K562 (cell line): ENCODE results near the gene PKDREJ. TPM values are rescaled to one million over a fixed set of nuclear protein-coding genes. Genes with fewer than 3 reads are reported as not detected.

Experiments
- ATAC-seq: fragments of 200-7000 bp; cut with Tn5 transposase; 3 replicates; pipeline ENCODE4 v1.9.1; 2020; ENCODE audit warnings: moderate library complexity
- BruUV-seq: library from RNA; stranded (reverse); fragments of 400-500 nt; replicated peaks from 2 replicates; lab custom pipeline; 2021; lab: Mats Ljungman, UMichigan
- CTCF ChIA-PET: fragments of 300-600 bp; formaldehyde crosslinking; extraction: SDS; loops from one replicate; lab custom pipeline; 2021; ENCODE audit warnings: low intra/inter-chr PET ratio; lab: Yijun Ruan, JAX
- POLR2A ChIA-PET: fragments of 300-600, 350-650 bp; sonication (Branson Sonifier 250); formaldehyde crosslinking; extraction: SDS; loops from one replicate; lab custom pipeline; 2021; ENCODE audit warnings: antibody characterized with exemption, inconsistent platforms; lab: Yijun Ruan, JAX
- DNase-seq, 4 experiments: peaks; one replicate each; pipeline versions ENCODE4 v3.0.0 to v3.0.0-alpha.2; 2011 to 2018; ENCODE audit warnings: low spot score in 3 of 4, mixed read lengths in 3 of 4; ENCODE audit errors: extremely low read depth in 1 of 4
- FAIRE-seq: peaks from 2 replicates; lab custom pipeline; 2011; peaks lifted over from hg19 to GRCh38; lab: Jason Lieb, UNC
- H2AFZ ChIP-seq: 2 replicates; pipeline ENCODE4 v1.6.0; 2011; ENCODE audit warnings: low read depth, low read length, control low read depth, inconsistent platforms
- H3K27ac ChIP-seq: fragments of 200-600 bp; 3 replicates; pipeline ENCODE4 v1.8.0; 2011; ENCODE audit warnings: low read depth, mild to moderate bottlenecking, control low read depth, inconsistent platforms, low read length, moderate library complexity, mixed read lengths; ENCODE audit errors: extremely low read depth
- H3K27me3 ChIP-seq, 2 experiments: fragments of 300-600 bp in 1 of 2; 2 replicates in 1 of 2; 3 replicates in 1 of 2; pipeline versions ENCODE4 v1.6.0 to v1.8.0; 2011; ENCODE audit warnings: inconsistent platforms in 2 of 2, low read length in 2 of 2, mild to moderate bottlenecking in 1 of 2, mixed read lengths in 1 of 2, moderate library complexity in 1 of 2; ENCODE audit not compliant: control insufficient read depth in 2 of 2, insufficient read depth in 2 of 2
- H3K36me3 ChIP-seq: fragments of 300-600 bp; 3 replicates; pipeline ENCODE4 v1.8.0; 2011; ENCODE audit warnings: mild to moderate bottlenecking, low read length, inconsistent platforms; ENCODE audit not compliant: control insufficient read depth, insufficient read depth
- H3K4me1 ChIP-seq, 2 experiments: fragments of 200-600 bp in 1 of 2; replicated peaks in 1 of 2; 2 replicates in 1 of 2; 3 replicates in 1 of 2; pipeline versions ENCODE4 v1.5.1 to v1.8.0; 2011; ENCODE audit warnings: inconsistent platforms in 2 of 2, low read length in 2 of 2, mild to moderate bottlenecking in 1 of 2, mixed read lengths in 1 of 2, moderate library complexity in 1 of 2; ENCODE audit not compliant: control insufficient read depth in 2 of 2, insufficient read depth in 2 of 2
- H3K4me2 ChIP-seq: 2 replicates; pipeline ENCODE4 v1.6.1; 2011; ENCODE audit warnings: low read length, control low read depth, inconsistent platforms, mixed read lengths; ENCODE audit not compliant: insufficient read depth
- H3K4me3 ChIP-seq: fragments of 200-600 bp; sonication (generic), shearing (Covaris generic); 2 replicates; pipeline ENCODE4 v1.5.1; 2016; ENCODE audit warnings: control low read depth, inconsistent platforms
- H3K79me2 ChIP-seq: fragments of 200-600 bp; 3 replicates; pipeline ENCODE4 v1.8.0; 2011; ENCODE audit warnings: low read length, inconsistent platforms; ENCODE audit not compliant: control insufficient read depth, insufficient read depth
- H3K9ac ChIP-seq, 2 experiments: 2 replicates each; pipeline versions ENCODE4 v1.6.0 to v1.6.1; 2011; ENCODE audit warnings: low read depth in 2 of 2, low read length in 2 of 2, control low read depth in 1 of 2, inconsistent platforms in 1 of 2, mild to moderate bottlenecking in 1 of 2, mixed read lengths in 1 of 2; ENCODE audit not compliant: insufficient read depth in 1 of 2
- H3K9me1 ChIP-seq: one replicate; pipeline ENCODE4 v1.6.0; 2011; ENCODE audit warnings: inconsistent platforms, mild to moderate bottlenecking, low read length, moderate library complexity; ENCODE audit not compliant: control insufficient read depth, insufficient read depth
- H3K9me3 ChIP-seq: replicated peaks from 2 replicates; pipeline ENCODE4 v1.5.1; 2011; ENCODE audit warnings: low read depth, low read length, inconsistent platforms; ENCODE audit not compliant: control insufficient read depth, insufficient read depth
- H4K20me1 ChIP-seq: replicated peaks from 2 replicates; pipeline ENCODE4 v1.6.1; 2011; ENCODE audit warnings: low read length, inconsistent platforms, mixed read lengths; ENCODE audit not compliant: control insufficient read depth, insufficient read depth
- HDAC3 ChIP-seq: fragments of 450-650 bp; IDR thresholded peaks from 2 replicates; pipeline ENCODE4 v1.6.1; 2018; ENCODE audit warnings: borderline replicate concordance, mild to moderate bottlenecking, moderate library complexity; ENCODE audit not compliant: partially characterized antibody
- PHB ChIP-seq: fragments of 250-450 bp; sonication (Bioruptor Pico); IDR thresholded peaks from 2 replicates; pipeline ENCODE4 v1.5.0; 2021
- ZZZ3 ChIP-seq: fragments of 450-650 bp; IDR thresholded peaks from 2 replicates; pipeline ENCODE4 v1.6.1; 2016; ENCODE audit warnings: antibody characterized with exemption, mild to moderate bottlenecking, moderate library complexity
- WGBS: fragments of 100-300 bp; shearing (Covaris generic); methylation state at CpG from one replicate; pipeline ENCODE4 v1.1.6; 2016; ENCODE audit warnings: low coverage, mixed read lengths; ENCODE audit not compliant: insufficient coverage; ENCODE audit errors: missing lambda C conversion rate; 5-methylcytosine and 5-hydroxymethylcytosine counted together
- in situ Hi-C: fragments of 300-500 bp; cut with MboI; formaldehyde crosslinking; loops from 4 replicates; pipeline ENCODE4 v1.15.0; 2018; ENCODE audit warnings: inconsistent platforms, mixed read lengths
- intact Hi-C: fragments of 100-400 bp; cut with micrococcal nuclease; formaldehyde crosslinking; loops from 2 replicates; pipeline ENCODE4 v1.14.2; 2022
- polyA plus RNA-seq, 8 experiments: library from polyadenylated mRNA; depleted of rRNA in 4 of 8; stranded (reverse) in 5 of 8; unstranded in 3 of 8; fragments of >200 nt; fragmentation: Nextera tagmentation in 2 of 8; fragmentation: Illumina TruSeq in 1 of 8; extraction: Ambion mirVana in 2 of 8; extraction: Trizol in 1 of 8; gene quantifications; 2 replicates each; pipeline versions ENCODE4 v1.2.1 to v1.2.3, GENCODE V29; 2011 to 2014; ENCODE audit warnings: inconsistent platforms in 1 of 8, missing spikeins in 1 of 8
- total RNA-seq, 7 experiments: library from RNA; depleted of rRNA in 6 of 7; stranded (reverse); fragments of >200 nt in 6 of 7; fragmentation: Illumina TruSeq in 2 of 7; extraction: Trizol in 2 of 7; gene quantifications; 2 replicates each; pipeline versions ENCODE4 v1.2.1 to v1.2.3, GENCODE V29; 2011 to 2021; ENCODE audit warnings: low replicate concordance in 1 of 7

The PKDREJ gene
- total and polyA plus RNA-seq, 9 of the 15 experiments (the other 6 are each of a cell fraction or from before 2014, with no cell fraction given): 0.03 TPM; not detected in 8

GRCh38 chr22:46308283-46308988, 45.3 kb upstream of the PKDREJ start:
- H3K79me2 ChIP-seq: peaks cover 24% of the 10 kb centered on the region
- no peak overlapping the region for H3K27ac ChIP-seq
- ChIA-PET CTCF (interaction anchor here (0.6 kb wide), 1 partner anchor 34 kb away, joined by 4 read pairs; no protein-coding TSS in a partner anchor), POLR2A (interaction anchor here (0.8 to 1.5 kb wide), 2 partner anchors 13 to 138 kb away, joined by 3 to 4 read pairs; no protein-coding TSS in a partner anchor)
- TF ChIP-seq PHB (CRISPR knock-in tag) (no peak), HDAC3 (no peak), ZZZ3 (no peak)
- H3K9ac ChIP-seq: no peak overlapping the region
- no peaks in the 10 kb centered on the region for H3K9me3 ChIP-seq
- H3K4me2 ChIP-seq: no peak overlapping the region
- 98% methylated on average over 13 of the region's 23 CpGs for WGBS
- no peak for DNase-seq
- ATAC-seq: no peak
- no peak for FAIRE-seq
- BruUV-seq: TSS peak; percentile 38
- no peaks in the 10 kb centered on the region for H3K27me3 ChIP-seq
- intact Hi-C loops: no loop called here
- H3K4me1 ChIP-seq: peaks cover 6 to 7% of the 10 kb centered on the region in 2 experiments; a peak in 3 of 5 replicates
- H3K36me3 ChIP-seq: peaks cover 31% of the 10 kb centered on the region; the same call in 1 of the 3 replicates
- no peak overlapping the region for H2AFZ ChIP-seq
- in situ Hi-C loops: loop anchor here (25.0 kb wide), 1 partner anchor 296 kb away; no protein-coding TSS in a partner anchor
- H3K4me3 ChIP-seq: no peak overlapping the region
- no peaks in the 10 kb centered on the region for H3K9me1 ChIP-seq
- no peaks in the 10 kb centered on the region for H4K20me1 ChIP-seq
